K562 (cell line): ENCODE data around the gene SORCS2. TPM values are rescaled to one million over a fixed set of nuclear protein-coding genes. Genes with fewer than 3 reads are reported as not detected.

Source experiments
- ATF6 ChIP-seq: sonication (generic); formaldehyde crosslinking; IDR thresholded peaks from 2 replicates; pipeline ENCODE4 v1.4.0; 2020; ENCODE audit warnings: mild to moderate bottlenecking, missing genetic modification reagents
- CBX3 ChIP-seq, 2 experiments: IDR thresholded peaks; 1 replicate in 1 of 2; 2 replicates in 1 of 2; pipeline ENCODE4 v1.6.1; 2012; ENCODE audit warnings: inconsistent platforms in 2 of 2, low read length in 2 of 2, borderline replicate concordance in 1 of 2, control low read depth in 1 of 2
- ETV1 ChIP-seq: fragments of 450-650 bp; conservative IDR thresholded peaks from 2 replicates; pipeline ENCODE4 v1.6.1; 2016; ENCODE audit warnings: missing genetic modification characterization, control low read depth, low read depth, missing compliant biosample characterization
- RBM25 ChIP-seq: fragments of 200-400 bp; formaldehyde crosslinking; IDR thresholded peaks from 2 replicates; pipeline ENCODE4 v1.6.1; 2018; ENCODE audit warnings: low read length, low read depth, moderate library complexity; ENCODE audit not compliant: severe bottlenecking
- ZNF12 ChIP-seq: sonication (generic); formaldehyde crosslinking; IDR thresholded peaks from 2 replicates; pipeline ENCODE4 v1.4.0; 2020; ENCODE audit warnings: mild to moderate bottlenecking, missing genetic modification reagents
- ZNF655 ChIP-seq: fragments of 250-450 bp; sonication (Bioruptor Pico); IDR thresholded peaks from 2 replicates; pipeline ENCODE4 v1.5.0; 2021
- polyA plus RNA-seq, 8 experiments: library from polyadenylated mRNA; depleted of rRNA in 4 of 8; stranded (reverse) in 5 of 8; unstranded in 3 of 8; fragments of >200 nt; fragmentation: Nextera tagmentation in 2 of 8; fragmentation: Illumina TruSeq in 1 of 8; extraction: Ambion mirVana in 2 of 8; extraction: Trizol in 1 of 8; gene quantifications; 2 replicates each; pipeline versions ENCODE4 v1.2.1 to v1.2.3, GENCODE V29; 2011 to 2014; ENCODE audit warnings: inconsistent platforms in 1 of 8, missing spikeins in 1 of 8
- total RNA-seq, 7 experiments: library from RNA; depleted of rRNA in 6 of 7; stranded (reverse); fragments of >200 nt in 6 of 7; fragmentation: Illumina TruSeq in 2 of 7; extraction: Trizol in 2 of 7; gene quantifications; 2 replicates each; pipeline versions ENCODE4 v1.2.1 to v1.2.3, GENCODE V29; 2011 to 2021; ENCODE audit warnings: low replicate concordance in 1 of 7
- TF ChIP-seq, protein P1 (sequence below): fragments of 250-450 bp; sonication (Bioruptor Pico); IDR thresholded peaks from 2 replicates; pipeline ENCODE4 v1.8.0; 2022; ENCODE audit warnings: inconsistent platforms, mild to moderate bottlenecking, moderate library complexity, borderline replicate concordance

SORCS2 gene
- total and polyA plus RNA-seq, 9 of the 15 experiments (the other 6 are each of a cell fraction or from before 2014, with no cell fraction given): not detected

DNA sequence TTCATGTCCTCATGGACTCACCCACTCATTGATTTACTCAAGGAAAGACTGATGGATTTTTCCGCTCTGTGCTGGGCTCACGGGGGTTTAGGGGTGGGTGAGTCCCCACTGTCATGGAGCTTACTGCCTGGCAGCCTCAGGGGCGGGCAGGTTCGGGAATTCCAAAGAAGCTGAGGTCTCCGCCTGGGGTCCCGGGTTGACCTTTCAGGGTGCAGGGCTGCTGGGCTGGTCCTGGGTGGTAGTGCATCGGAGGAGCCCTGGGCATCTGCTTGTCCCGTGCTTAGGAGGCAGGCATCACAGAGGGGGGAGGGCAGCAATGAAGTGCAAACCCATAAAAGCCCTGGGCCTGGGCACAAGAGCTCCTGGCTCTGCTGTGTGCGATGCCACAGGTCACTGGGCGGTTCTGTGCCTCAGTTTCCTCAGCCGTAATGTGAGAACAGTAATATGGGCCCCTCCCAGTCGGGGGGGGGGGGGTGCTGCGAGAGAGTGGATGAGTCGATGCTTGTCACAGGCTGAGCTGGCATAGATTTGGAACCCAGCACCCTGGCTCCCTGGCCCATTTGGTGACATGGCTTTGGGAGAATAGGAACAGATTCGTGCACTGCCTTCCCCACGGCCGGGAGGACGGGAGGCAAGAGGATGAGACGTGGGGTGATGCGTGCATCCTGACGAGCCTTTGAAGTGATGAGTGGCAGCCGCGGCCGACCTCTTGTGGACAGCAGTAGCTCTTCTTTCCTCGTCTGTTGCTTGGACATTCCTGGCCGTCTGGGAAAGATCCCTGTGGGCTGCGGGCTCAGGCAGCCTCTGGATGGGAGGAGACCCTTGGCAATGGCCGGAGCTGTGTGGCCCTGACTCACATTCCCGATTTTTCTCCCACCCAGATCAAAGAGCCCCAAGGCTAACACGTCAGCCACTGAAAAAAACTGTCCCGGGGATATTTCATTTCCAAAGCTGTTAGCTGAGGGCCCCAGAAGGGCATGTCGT, 200.4 kb downstream of the SORCS2 start (continued):
- TF ChIP-seq ATF6 (no peak), ETV1 (tag) (no peak), ZNF655 (CRISPR knock-in tag) (no peak), CBX3 (IDR thresholded peaks at IDR 0.05; ENCODE audit: borderline replicate concordance in 1 of 2, low read length in 2 of 2) (no peak), RBM25 (no peak), ZNF12 (CRISPR knock-in tag) (no peak)
- TF ChIP-seq, protein P1, sequence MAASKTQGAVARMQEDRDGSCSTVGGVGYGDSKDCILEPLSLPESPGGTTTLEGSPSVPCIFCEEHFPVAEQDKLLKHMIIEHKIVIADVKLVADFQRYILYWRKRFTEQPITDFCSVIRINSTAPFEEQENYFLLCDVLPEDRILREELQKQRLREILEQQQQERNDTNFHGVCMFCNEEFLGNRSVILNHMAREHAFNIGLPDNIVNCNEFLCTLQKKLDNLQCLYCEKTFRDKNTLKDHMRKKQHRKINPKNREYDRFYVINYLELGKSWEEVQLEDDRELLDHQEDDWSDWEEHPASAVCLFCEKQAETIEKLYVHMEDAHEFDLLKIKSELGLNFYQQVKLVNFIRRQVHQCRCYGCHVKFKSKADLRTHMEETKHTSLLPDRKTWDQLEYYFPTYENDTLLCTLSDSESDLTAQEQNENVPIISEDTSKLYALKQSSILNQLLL (CRISPR knock-in tag): no peak
